HG02623 (cell line): ENCODE data around the gene NANS.

Experiments
- ATAC-seq: cut with Tn5 transposase; IDR thresholded peaks from one replicate; pipeline ENCODE4 v1.9.1; 2021; ENCODE audit warnings: moderate library complexity; ENCODE audit not compliant: unreplicated experiment

NANS gene

DNA sequence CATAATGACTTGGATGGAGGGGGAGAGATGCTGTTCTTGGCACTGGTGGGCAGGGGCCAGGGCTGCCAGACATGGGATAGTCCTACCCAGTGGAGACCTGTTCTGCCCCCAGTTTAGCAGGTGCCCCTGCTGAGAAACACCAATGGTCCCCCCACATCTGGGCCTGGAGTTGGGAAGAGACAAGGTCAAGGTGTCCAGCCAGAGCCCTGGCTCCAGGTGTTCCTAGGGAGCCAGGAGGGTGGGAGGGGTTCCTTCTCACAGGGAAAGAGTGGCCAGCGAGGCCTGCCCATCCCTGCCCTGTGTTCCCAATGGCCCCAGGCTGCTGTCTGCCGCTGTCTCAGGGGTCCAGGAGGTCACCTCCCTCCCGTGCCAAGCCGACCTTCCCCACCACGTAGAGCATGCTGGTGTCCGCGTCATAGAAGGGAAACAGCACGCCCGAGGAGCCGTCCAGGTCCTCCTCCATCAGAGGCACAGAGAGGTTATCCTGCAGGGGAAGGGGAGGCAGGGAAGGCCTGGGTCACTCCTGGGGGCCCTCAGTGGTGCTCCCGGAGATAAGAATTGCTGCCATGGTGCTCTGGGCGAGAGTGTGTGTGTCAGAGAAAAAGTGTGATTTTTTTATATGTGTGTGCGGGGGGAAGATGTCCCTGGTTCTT lies 74.2 kb downstream of the NANS start:
- no peak for ATAC-seq

- no peak for ATAC-seq
Measured at GRCh38 chr9:98132158-98132557, 75.6 kb downstream of the NANS start.
